Measurements from ENCODE around the gene TUBD1.
A peak's percentile ranks its signal among the peaks of the same experiment; 100 is the strongest.
"Not testable (repeated sequence)": the region's sequence is repeated elsewhere in the genome, so short reads cannot be mapped to it uniquely, and the experiment has no call there.

Gene TUBD1

GRCh38 chr17:59892924-59893675 is at the start of gene TUBD1, which contains the start of gene RPS6KB1:
TSS of gene TUBD1 (minus strand) at chr17:59892943. CDS start at chr17:59891002, 1,941 bp downstream.
TSS of gene RPS6KB1 (plus strand) at chr17:59893121. CDS start at chr17:59893185, 64 bp downstream.
- peak; percentile 98 for DNase-seq

GRCh38 chr17:59941131-59941530 is 48.4 kb upstream of the TUBD1 start:
- DNase-seq: no peak

GRCh38 chr17:59940697-59941096 is 48.0 kb upstream of the TUBD1 start:
- not testable (repeated sequence) for DNase-seq

GRCh38 chr17:59933317-59933716 is 40.6 kb upstream of the TUBD1 start:
- not testable (repeated sequence) for DNase-seq

GRCh38 chr17:59930768-59931167 is 38.0 kb upstream of the TUBD1 start:
- DNase-seq: not testable (repeated sequence)

GRCh38 chr17:59930121-59930520 is 37.4 kb upstream of the TUBD1 start:
- peak; percentile 36 for DNase-seq

- not testable (repeated sequence) for DNase-seq
These were observed 27.9 kb upstream of the TUBD1 start for GRCh38 chr17:59920637-59921036.

- no peak for DNase-seq
These were observed 23.7 kb upstream of the TUBD1 start for GRCh38 chr17:59916446-59916845.

- DNase-seq: no peak
These were observed 21.6 kb upstream of the TUBD1 start for GRCh38 chr17:59914274-59914854.

- no peak for DNase-seq
These were observed 14.7 kb upstream of the TUBD1 start for GRCh38 chr17:59907467-59907866.

GRCh38 chr17:59903455-59903854 is 10.7 kb upstream of the TUBD1 start:
- no peak for DNase-seq

GRCh38 chr17:59901604-59902003 is 8.9 kb upstream of the TUBD1 start:
- DNase-seq: no peak

- no peak for DNase-seq
These were observed 6.4 kb upstream of the TUBD1 start for GRCh38 chr17:59899099-59899498.

- DNase-seq: no peak
These were observed 4.3 kb upstream of the TUBD1 start for GRCh38 chr17:59897090-59897489.

GRCh38 chr17:59893676-59894100 is 945 bp upstream of the TUBD1 start:
- no peak for DNase-seq

GRCh38 chr17:59892251-59892923 is 356 bp downstream of the TUBD1 start:
- no peak for DNase-seq

GRCh38 chr17:59890720-59891119 is 2.0 kb downstream of the TUBD1 start:
- no peak for DNase-seq

- no peak for DNase-seq
These were observed 4.5 kb downstream of the TUBD1 start for GRCh38 chr17:59888145-59888750.

GRCh38 chr17:59884861-59885260 is 7.9 kb downstream of the TUBD1 start:
- no peak for DNase-seq

GRCh38 chr17:59878624-59879023 is 14.1 kb downstream of the TUBD1 start:
- DNase-seq: no peak

GRCh38 chr17:59877965-59878364 is 14.8 kb downstream of the TUBD1 start:
- DNase-seq: no peak

- no peak for DNase-seq
These were observed 16.6 kb downstream of the TUBD1 start for GRCh38 chr17:59876107-59876506.

- DNase-seq: no peak
These were observed 18.4 kb downstream of the TUBD1 start for GRCh38 chr17:59874376-59874775.
